GM19395 (cell line): ENCODE measurements around the gene ZDHHC14.

ENCODE experiments used
- ATAC-seq: cut with Tn5 transposase; IDR thresholded peaks from one replicate; pipeline ENCODE4 v1.9.1; 2021; ENCODE audit warnings: mild to moderate bottlenecking, moderate library complexity; ENCODE audit not compliant: unreplicated experiment

Gene ZDHHC14

GRCh38 chr6:157438611-157439111 lies 57.7 kb downstream of the ZDHHC14 start:
- no peak for ATAC-seq

- no peak for ATAC-seq
These were observed 59.2 kb downstream of the ZDHHC14 start for GRCh38 chr6:157440171-157440570.

DNA sequence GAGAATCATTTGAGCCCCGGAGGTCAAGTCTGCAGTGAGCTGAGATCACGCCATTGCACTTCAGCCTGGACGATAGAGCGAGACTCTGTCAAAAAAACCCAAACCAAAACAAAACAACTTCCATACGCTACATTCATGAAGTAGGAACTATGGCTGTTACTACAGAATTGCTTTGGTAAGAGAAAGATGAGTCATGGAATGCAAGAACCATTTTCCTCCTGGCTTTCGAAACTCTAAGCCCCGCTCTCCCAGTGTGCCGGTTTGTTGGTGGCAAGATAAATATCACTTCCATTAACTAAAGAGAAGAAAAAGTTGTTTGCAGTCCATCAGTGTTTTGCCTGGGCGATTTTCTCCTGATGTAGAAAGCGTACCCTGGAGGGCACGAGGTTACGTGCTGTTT lies 61.3 kb downstream of the ZDHHC14 start:
- ATAC-seq = no peak

DNA sequence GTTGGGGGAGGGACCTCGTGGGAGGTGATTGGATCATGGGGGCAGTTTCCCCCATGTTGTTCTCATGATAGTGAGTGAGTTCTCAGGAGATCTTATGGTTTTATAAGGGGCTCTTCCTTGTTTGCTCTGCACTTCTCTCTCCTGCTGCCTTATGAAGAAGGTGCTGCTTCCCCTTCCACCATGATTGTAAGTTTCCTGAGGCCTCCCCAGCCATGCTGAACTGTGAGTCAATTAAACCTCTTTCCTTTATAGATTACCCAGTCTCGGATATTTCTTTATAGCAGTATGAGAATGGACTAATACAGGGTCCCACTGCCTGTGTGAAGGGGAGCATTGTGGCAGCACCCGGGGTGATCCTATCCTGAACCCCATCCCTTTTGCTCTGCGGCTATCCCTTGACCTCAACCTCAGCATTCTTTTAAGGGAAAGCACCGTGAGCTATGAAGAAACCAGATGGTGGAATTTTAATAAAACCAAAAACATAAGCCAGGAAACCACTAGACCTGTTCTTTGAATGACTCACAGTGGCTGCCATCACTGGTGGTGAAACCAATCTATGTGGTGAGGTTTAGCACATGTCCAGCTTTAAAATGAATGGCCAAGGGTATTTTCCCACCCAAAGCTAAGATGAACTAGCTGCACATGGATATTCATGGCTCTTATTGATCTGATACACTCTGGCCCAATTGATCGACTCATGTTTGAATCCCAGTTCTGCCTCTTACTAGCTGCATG lies 62.2 kb downstream of the ZDHHC14 start:
- peak; percentile 90 for ATAC-seq

- ATAC-seq = no peak
These were observed 64.5 kb downstream of the ZDHHC14 start for GRCh38 chr6:157445277-157446009.

- no peak for ATAC-seq
These were observed 66.7 kb downstream of the ZDHHC14 start for GRCh38 chr6:157447735-157448134.

- no peak for ATAC-seq
These were observed 68.6 kb downstream of the ZDHHC14 start for GRCh38 chr6:157449610-157450009.

DNA sequence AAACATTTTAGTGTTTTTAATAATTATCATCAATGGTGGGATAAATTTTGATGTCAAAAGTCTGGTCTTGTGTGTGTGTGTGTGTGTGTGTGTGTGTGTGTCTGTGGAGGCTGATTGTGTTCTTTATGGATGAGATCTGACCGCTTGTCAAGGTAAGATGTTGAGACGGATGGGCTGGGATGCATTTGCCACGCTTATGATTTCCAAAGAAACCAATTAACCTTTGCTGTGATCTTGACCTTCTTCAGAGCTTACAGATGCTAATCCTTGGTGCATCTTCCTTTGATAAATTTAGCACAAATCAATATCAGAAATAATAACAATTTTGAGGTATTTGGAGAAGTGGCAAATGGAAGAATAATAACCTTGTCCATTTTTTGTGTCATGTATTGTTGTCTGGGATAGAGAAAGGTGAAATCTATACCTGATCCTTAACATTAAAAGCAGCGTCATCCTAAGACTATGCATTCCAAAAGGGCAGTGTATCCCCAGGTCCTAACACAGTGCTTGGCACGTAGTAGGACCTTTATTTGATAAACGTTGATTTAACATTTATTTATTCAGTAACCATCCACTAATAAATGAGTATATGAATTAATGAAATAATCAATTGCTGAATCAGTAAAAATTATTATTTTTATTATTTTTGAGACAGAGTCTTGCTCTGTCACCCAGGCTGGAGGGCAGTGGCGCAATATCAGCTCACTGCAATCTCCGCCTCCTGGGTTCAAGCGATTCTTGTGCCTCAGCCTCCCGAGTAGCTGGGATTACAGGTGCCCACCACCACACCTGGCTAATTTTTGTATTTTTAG lies 70.1 kb downstream of the ZDHHC14 start:
- ATAC-seq = no peak

DNA sequence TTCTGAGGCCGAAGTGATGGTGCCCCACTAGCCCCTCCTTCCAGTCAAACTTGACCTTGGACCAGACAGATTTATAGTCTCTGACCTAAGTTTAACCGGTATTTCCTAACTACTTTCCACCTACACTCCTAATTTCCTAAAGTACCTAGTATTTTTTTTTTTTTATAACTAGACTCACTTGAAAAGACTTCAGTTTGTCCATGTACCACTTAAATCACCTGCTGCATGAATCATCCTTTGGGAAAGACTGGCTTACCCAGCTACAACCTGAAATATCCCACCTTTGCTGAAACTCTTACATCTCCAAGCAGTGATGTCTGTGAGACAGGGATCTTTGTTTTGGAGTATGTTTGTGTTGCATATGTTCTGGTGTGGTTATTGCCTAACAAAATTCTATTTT lies 71.1 kb downstream of the ZDHHC14 start:
- no peak for ATAC-seq

- no peak for ATAC-seq
These were observed 72.1 kb downstream of the ZDHHC14 start for GRCh38 chr6:157453131-157453530.

DNA sequence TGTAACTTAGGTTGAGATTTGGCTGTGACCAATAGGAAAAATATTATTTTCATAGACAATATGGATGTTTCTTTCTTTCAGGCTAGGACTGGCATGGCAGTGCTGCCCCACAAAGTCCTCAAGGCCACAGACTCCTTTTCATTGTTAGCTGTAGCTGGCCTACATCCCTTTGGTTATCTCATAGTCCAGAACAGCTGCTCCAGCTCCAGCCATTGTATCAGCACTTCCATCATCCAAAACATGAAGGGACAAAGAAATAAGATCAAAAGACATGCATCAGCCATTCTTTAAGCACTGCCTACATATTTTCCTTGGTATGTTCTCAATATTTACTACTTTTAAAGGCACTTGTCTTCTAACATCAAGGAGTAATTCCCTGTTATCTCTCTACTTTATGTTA lies 73.0 kb downstream of the ZDHHC14 start:
- no peak for ATAC-seq

- ATAC-seq = no peak
These were observed 74.0 kb downstream of the ZDHHC14 start for GRCh38 chr6:157454762-157455714.

DNA sequence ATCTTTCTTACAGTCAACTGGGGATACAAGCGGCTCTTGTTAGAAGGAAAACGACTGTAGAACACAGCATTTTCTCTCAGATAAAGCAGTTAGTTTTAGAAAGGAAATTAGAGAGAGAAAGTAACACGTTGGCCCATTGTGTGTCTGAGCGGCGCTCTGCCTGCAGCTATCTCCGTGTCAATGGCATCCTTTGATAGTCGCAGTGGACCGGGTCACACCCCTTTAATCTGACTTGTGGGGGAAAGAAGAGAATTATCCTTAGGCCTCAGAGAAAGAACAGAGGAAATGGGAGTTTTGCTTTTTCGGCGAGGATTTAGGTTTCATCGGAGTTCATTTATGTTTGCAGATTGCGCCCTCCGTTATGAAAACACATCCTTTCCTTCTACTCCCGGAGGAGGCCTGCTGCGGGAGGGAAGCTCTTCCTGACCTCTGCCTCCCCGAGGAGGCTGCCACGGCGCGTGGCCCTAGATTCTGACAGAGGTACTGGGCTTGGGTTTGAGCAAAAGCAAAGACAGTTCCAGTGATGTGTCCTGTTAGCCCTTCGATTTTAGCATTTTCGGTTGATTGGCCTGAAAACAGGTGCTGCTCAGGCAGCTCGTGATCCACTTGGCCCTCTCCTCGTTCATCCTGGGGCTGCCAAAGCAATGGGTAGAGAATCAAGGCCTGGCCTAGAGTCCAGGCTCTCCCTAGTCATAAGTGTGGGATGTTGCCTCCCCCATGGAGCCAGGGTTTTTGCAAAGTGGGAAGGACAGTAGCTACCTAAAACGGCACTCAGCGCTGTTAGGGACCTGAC lies 74.9 kb downstream of the ZDHHC14 start:
- ATAC-seq = no peak

DNA sequence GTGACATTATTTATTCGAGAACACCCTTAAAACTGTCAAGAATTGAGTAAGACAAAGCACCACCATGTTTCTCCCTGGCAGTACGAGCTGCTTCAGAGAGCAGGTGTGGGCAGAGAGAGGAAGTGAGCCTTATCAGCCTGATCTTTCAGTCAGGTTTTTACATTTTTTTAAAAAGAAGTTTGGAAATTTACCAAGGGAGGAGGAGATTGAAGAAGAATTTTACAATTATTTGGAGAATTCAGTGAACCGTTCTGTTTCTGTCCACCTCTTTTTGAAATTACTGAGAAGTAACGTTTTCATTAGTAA lies 75.5 kb downstream of the ZDHHC14 start:
- peak; percentile 59 for ATAC-seq

- no peak for ATAC-seq
These were observed 76.8 kb downstream of the ZDHHC14 start for GRCh38 chr6:157457787-157458186.

DNA sequence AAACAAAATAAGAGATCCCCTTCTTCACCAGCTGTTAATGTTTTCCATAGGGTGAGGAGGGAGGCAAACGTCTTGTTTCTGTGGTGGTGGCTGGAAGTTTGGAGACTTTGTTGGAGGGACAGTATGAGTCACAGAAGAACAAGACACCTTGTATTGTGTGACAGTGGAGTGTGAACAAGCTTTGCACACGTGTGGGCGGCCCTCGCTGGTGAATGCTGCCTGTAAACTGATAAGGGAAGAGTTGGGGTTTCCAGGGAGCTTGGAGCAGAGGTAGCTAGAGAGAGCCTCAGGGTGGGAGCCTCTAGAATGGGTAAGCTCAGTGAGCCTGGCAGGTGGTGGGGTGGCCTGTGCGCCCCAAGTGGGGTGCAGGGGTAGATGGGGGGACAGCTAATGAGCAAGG lies 78.3 kb downstream of the ZDHHC14 start:
- ATAC-seq = no peak

- ATAC-seq = peak; percentile 3
These were observed 79.4 kb downstream of the ZDHHC14 start for GRCh38 chr6:157460182-157460999.

DNA sequence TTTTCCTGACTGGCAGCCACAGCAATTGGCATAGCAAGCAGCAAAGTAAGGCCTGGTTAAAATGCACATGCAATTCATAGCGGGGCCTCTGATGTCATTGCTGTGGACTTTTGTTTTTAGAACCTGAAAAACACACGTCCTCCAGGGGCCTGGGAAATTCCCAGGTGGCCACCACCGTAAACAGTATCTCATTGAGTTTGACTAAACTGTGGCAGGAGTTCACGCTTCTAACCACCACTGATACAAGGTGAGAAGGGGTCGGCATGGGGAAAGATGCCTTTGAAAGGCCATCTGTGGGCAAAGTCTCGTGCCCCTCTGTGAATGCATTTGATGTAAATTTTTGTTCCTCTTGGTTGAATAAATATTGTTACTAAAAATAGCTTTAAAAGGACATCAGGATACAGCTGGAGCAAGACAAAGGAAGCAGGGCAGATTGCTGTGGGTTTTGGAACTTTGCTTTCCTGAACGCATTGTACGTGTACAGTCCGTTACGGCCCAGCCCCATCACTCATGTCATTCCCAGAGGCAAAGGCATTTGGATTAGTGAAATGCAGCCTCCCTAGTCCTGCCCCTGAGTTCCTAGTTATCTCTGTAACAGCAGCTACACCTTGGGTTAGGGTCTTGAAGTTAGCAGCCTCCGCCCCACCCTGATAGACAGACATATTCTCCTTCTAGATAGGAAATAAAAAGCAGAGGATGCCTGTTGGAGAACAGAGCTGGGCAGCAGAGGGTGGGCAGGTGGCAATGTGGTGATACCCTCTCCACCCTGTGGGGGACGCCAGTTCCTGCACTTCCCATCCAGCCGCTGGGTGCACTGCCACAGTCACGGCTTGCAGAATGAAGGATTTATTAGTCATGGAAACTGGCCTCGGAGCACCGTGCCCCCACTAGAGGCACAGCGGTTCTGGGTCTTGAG lies 80.3 kb downstream of the ZDHHC14 start:
- ATAC-seq = peak; percentile 58
